ENCODE results near the gene FAM167B. TPM values are rescaled to one million over a fixed set of nuclear protein-coding genes. Genes with fewer than 3 reads are reported as not detected.
A peak's percentile ranks its signal among the peaks of the same experiment; 100 is the strongest.

The FAM167B gene
- total and polyA plus RNA-seq, 9 donors, result 1.5 to 7.8 (median 3.2) TPM; not detected in 1

DNA sequence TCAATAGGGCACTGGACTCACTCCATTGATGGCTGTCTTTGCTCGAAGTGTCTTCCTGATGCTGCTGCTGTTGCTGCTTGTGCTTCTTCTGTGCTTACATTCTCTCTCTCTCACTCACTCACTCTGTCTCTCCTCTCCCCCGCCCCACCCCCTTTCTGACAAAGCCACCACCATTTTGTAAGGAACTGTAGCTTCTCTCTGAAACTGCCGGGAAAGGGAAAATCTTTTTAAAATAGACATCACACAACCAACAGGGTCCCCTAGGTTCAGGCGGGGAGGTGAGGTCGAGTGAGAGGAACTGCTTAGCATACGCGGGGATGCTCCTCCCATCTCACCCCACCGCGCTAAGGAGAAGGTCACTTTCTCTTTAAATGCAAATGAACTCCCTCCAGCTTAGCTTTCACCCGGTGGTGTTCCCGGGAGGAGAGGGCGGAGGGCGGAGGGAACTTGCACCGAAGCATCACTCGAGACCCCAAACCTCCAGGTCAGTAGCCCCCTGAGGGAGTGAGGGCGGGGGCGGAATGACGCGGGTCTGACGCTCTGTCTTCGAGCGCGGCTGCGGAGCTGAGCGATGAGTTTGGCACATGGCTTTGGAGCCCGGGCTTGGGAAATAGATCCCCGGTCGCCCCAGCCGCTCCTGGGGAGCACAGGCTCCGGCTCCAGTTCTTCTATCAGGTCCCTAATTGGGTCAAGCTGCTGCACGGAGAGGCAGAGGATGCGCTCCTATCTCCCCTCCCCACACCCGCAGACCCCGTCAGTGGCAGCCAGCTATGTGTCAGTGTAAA is 46.6 kb upstream of the FAM167B start, which contains the start of gene CCDC28B:
TSS of gene CCDC28B (plus strand) at position 370 of the 785 bp plus-strand sequence. CDS start 1,341 bp downstream, outside the sequence.
- TF ChIP-seq, protein P1, sequence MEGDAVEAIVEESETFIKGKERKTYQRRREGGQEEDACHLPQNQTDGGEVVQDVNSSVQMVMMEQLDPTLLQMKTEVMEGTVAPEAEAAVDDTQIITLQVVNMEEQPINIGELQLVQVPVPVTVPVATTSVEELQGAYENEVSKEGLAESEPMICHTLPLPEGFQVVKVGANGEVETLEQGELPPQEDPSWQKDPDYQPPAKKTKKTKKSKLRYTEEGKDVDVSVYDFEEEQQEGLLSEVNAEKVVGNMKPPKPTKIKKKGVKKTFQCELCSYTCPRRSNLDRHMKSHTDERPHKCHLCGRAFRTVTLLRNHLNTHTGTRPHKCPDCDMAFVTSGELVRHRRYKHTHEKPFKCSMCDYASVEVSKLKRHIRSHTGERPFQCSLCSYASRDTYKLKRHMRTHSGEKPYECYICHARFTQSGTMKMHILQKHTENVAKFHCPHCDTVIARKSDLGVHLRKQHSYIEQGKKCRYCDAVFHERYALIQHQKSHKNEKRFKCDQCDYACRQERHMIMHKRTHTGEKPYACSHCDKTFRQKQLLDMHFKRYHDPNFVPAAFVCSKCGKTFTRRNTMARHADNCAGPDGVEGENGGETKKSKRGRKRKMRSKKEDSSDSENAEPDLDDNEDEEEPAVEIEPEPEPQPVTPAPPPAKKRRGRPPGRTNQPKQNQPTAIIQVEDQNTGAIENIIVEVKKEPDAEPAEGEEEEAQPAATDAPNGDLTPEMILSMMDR (IDR thresholded peaks at IDR 0.05), result no peak
- TF ChIP-seq POLR2A (IDR thresholded peaks at IDR 0.05) (peak; percentile 22), EP300 (IDR thresholded peaks at IDR 0.05) (no peak)
- no peaks in the 10 kb centered on the region for H3K9me3 ChIP-seq
- intact Hi-C loops (cut with DNase I), result no loop called here
- peaks cover 12% of the 10 kb centered on the region for H3K4me1 ChIP-seq (ENCODE audit: insufficient read depth)
- H3K36me3 ChIP-seq, result no peaks in the 10 kb centered on the region
- WGBS, 3 donors, result 0% methylated on average over 33 to 34 of the region's 34 CpGs
- H3K27ac ChIP-seq, result peak within 1 kb of the TSS; percentile 59 to 72
- H3K4me3 ChIP-seq, result peak within 1 kb of the TSS; percentile 48
- no peaks in the 10 kb centered on the region for H3K27me3 ChIP-seq
- peak; percentile 67 to 85 (median 79) for DNase-seq

DNA sequence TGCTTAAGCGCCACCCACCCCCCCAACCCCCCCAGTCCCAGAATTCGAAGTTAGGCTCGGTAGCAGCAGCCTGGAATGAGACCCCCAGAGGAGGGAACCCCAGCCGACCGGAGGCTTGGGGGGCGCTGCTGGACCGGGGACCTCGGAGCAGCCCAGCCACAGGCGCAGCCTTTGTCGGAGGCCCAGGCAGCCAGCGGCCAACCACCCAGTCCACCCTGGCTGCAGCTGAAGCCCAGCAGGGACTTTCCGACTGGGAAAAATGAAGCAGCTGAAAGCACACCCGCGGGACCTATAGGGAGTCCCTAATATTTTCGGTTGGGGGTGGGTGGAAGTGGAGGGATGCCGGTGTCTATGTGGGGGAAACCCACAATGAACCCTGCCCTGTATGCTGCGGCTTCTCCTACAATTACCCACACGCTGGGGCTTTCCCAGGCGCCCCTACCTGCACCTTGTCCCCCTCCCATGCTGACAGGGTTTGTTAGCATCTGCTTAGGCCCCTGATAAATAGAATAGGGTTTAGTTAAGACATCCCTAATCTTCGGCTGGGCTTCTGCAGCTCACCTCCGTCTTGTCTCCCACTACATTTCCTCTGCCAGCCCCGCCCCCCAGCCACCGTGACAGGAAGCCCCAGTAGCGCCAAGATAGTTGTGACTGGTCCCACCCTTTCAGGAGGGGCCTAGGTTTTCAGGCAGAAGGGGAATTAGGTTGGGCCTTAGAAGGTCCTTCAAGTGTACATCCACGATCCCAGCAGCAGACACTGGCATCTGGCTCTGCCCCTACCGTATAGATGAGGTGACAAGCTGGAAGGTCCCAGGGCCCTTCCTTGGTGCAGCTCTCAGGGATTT is 45.8 kb upstream of the FAM167B start:
- Histone ChIP-seq H3K27ac (peak overlapping the region; percentile 59 to 72), H3K4me3 (peak overlapping the region; percentile 48), H3K9me3 (no peaks in the 10 kb centered on the region), H3K4me1 (ENCODE audit: insufficient read depth) (peaks cover 17% of the 10 kb centered on the region), H3K27me3 (no peaks in the 10 kb centered on the region), H3K36me3 (no peaks in the 10 kb centered on the region)
- 2 to 5% (median 3%) methylated on average over 22 to 26 of the region's 26 CpGs for WGBS, 3 donors
- TF ChIP-seq, protein P1 (IDR thresholded peaks at IDR 0.05), result no peak
- TF ChIP-seq EP300 (IDR thresholded peaks at IDR 0.05), result no peak
- peak; percentile 63 to 79 (median 72) for DNase-seq
- intact Hi-C loops (cut with DNase I), result no loop called here

DNA sequence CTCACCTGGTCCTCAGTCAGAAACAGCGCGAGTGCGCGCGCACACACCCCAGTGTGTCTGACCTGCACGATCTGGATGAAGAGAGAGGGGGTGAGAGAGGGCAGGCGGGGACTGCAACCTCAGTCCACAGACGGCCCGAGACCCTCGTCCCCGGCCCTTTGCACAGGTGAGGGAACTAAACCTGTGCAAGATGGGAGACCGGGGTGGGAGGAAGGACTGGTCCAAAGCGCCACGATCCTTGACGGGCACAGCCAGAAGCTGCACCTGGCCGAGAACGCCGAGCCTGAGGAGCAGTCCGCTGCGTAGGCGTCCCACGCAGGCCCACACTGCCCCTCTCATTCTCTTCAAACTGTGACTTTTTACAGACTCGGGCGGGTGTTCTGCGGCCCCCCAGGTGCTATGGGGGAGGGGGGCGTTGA is 42.1 kb upstream of the FAM167B start:
- 15 to 17% (median 15%) methylated on average over 26 of the region's 26 CpGs for WGBS, 3 donors
- H3K27me3 ChIP-seq, result no peaks in the 10 kb centered on the region
- intact Hi-C loops (cut with DNase I), result no loop called here
- peaks cover 12% of the 10 kb centered on the region for H3K4me1 ChIP-seq (ENCODE audit: insufficient read depth)
- H3K4me3 ChIP-seq, result peak overlapping the region; percentile 61
- H3K36me3 ChIP-seq, result no peaks in the 10 kb centered on the region
- H3K27ac ChIP-seq, result peak overlapping the region in 1 of 2 donors; percentile 22
- no peak for DNase-seq
- H3K9me3 ChIP-seq, result no peaks in the 10 kb centered on the region
- TF ChIP-seq POLR2A (IDR thresholded peaks at IDR 0.05) (no peak), EP300 (IDR thresholded peaks at IDR 0.05) (no peak)
- TF ChIP-seq, protein P1 (IDR thresholded peaks at IDR 0.05), result no peak

Measured in ovary (tissue), 9 donors.